MCF 10A (cell line): ENCODE data around the gene ZSCAN22. TPM values are rescaled to one million over a fixed set of nuclear protein-coding genes. Genes with fewer than 3 reads are reported as not detected.

Source experiments
- BruUV-seq: library from RNA; stranded (reverse); fragments of 400-500 nt; replicated peaks from 2 replicates; lab custom pipeline; 2021; lab: Mats Ljungman, UMichigan
- CTCF ChIA-PET: fragments of 300-600 bp; sonication (Branson Sonifier 250); formaldehyde crosslinking; extraction: SDS; loops from one replicate; lab custom pipeline; 2021; ENCODE audit warnings: antibody characterized with exemption, inconsistent platforms; lab: Yijun Ruan, JAX
- POLR2A ChIA-PET: fragments of 300-600, 350-650 bp; sonication (Branson Sonifier 250); formaldehyde crosslinking; extraction: SDS; loops from one replicate; lab custom pipeline; 2020; ENCODE audit warnings: antibody characterized with exemption, inconsistent platforms; lab: Yijun Ruan, JAX
- DNase-seq: peaks from one replicate; pipeline ENCODE4 v3.0.0-alpha.2; 2018; ENCODE audit not compliant: unreplicated experiment
- H3K27ac Mint-ChIP-seq: one replicate; pipeline ENCODE4 v1.8.0; 2022; ENCODE audit warnings: mild to moderate bottlenecking, low read depth, mixed read lengths; ENCODE audit not compliant: unreplicated experiment
- H3K27me3 Mint-ChIP-seq: one replicate; pipeline ENCODE4 v1.8.0; 2022; ENCODE audit warnings: mixed read lengths; ENCODE audit not compliant: insufficient read depth, unreplicated experiment
- H3K36me3 Mint-ChIP-seq: one replicate; pipeline ENCODE4 v1.8.0; 2022; ENCODE audit warnings: mild to moderate bottlenecking, moderate library complexity, mixed read lengths; ENCODE audit not compliant: insufficient read depth, unreplicated experiment
- H3K4me1 Mint-ChIP-seq: one replicate; pipeline ENCODE4 v1.8.0; 2022; ENCODE audit warnings: mixed read lengths; ENCODE audit not compliant: insufficient read depth, unreplicated experiment
- H3K4me3 Mint-ChIP-seq: one replicate; pipeline ENCODE4 v1.8.0; 2022; ENCODE audit warnings: mild to moderate bottlenecking, moderate library complexity, mixed read lengths; ENCODE audit not compliant: unreplicated experiment
- H3K9me3 Mint-ChIP-seq: one replicate; pipeline ENCODE4 v1.8.0; 2022; ENCODE audit warnings: mixed read lengths; ENCODE audit not compliant: unreplicated experiment
- intact Hi-C: fragments of 100-400 bp; cut with micrococcal nuclease; formaldehyde crosslinking; loops from 2 replicates; pipeline ENCODE4 v1.14.1; 2022
- total RNA-seq: library from RNA; stranded (reverse); gene quantifications from 2 replicates; pipeline ENCODE4 v1.2.3, GENCODE V29; 2022
- TF ChIP-seq, protein P1 (sequence below): fragments of 200-600 bp; IDR thresholded peaks from one replicate; pipeline ENCODE4 v1.8.0; 2022; ENCODE audit warnings: antibody characterized with exemption, mild to moderate bottlenecking; ENCODE audit not compliant: unreplicated experiment

ZSCAN22 gene
- total RNA-seq, 1 experiment from 2014 or later, result 3.8 TPM

DNA sequence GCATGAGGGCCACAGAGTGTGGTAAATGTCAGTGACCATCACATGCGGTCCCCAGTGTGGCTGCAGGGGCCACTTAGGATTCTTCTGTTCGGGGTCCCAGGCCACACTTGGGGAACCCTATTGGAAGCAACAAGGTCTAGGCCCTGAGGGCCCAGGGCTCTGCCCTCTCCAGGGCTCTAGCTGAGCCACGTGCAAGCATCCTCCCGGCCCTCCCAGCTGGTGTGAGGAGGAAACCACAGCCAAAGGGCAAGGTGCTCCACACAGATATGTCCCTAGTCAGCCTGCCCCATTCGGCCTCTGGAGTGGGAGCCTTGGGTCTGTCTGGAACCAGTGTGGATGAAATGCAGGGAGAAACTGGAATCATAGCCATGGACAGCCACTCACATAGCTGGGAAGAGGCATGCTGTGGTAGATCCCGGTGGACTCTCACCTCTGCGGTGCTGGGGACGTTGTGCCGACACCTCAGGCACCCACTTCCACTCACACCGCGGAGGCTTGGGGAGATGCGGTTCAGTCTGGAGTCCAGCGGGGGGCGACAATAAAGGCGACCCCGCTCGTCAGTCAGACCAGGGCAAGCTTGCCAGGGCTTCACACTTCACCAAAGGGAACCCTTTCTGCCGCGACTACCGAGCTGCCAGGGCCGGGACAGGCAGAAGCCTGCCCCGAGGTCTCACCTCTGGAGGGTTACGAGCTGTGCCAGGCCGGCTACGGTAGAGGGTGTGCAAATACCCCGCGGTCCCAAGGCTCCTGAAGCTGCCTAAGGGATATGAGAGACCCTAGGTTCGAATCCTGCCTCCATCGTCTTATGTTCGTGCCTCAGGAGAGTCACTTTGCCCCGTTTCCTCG, 40.0 kb downstream of the ZSCAN22 start:
- ChIA-PET POLR2A (interaction anchor here (0.8 kb wide), 1 partner anchor 19 kb away, joined by 3 read pairs; no protein-coding TSS in a partner anchor), CTCF (no interaction called here)
- TF ChIP-seq, protein P1, sequence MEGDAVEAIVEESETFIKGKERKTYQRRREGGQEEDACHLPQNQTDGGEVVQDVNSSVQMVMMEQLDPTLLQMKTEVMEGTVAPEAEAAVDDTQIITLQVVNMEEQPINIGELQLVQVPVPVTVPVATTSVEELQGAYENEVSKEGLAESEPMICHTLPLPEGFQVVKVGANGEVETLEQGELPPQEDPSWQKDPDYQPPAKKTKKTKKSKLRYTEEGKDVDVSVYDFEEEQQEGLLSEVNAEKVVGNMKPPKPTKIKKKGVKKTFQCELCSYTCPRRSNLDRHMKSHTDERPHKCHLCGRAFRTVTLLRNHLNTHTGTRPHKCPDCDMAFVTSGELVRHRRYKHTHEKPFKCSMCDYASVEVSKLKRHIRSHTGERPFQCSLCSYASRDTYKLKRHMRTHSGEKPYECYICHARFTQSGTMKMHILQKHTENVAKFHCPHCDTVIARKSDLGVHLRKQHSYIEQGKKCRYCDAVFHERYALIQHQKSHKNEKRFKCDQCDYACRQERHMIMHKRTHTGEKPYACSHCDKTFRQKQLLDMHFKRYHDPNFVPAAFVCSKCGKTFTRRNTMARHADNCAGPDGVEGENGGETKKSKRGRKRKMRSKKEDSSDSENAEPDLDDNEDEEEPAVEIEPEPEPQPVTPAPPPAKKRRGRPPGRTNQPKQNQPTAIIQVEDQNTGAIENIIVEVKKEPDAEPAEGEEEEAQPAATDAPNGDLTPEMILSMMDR, result no peak
- intact Hi-C loops, result no loop called here
- peaks cover 4% of the 10 kb centered on the region for H3K4me1 Mint-ChIP-seq
- no peak overlapping the region for H3K4me3 Mint-ChIP-seq
- H3K9me3 Mint-ChIP-seq, result no peaks in the 10 kb centered on the region
- no peaks in the 10 kb centered on the region for H3K27me3 Mint-ChIP-seq
- H3K27ac Mint-ChIP-seq, result no peak overlapping the region
- DNase-seq, result no peak
- H3K36me3 Mint-ChIP-seq, result peaks cover 5% of the 10 kb centered on the region
- no TSS peak for BruUV-seq

- H3K9me3 Mint-ChIP-seq, result no peaks in the 10 kb centered on the region
- intact Hi-C loops, result no loop called here
- no peaks in the 10 kb centered on the region for H3K27me3 Mint-ChIP-seq
- no peak overlapping the region for H3K4me3 Mint-ChIP-seq
- no peak overlapping the region for H3K27ac Mint-ChIP-seq
- POLR2A ChIA-PET, result no interaction called here
- CTCF ChIA-PET, result no interaction called here
- H3K4me1 Mint-ChIP-seq, result no peaks in the 10 kb centered on the region
- no TSS peak for BruUV-seq
- TF ChIP-seq, protein P1, result no peak
- DNase-seq, result no peak
- H3K36me3 Mint-ChIP-seq, result peaks cover 2% of the 10 kb centered on the region
Observed at GRCh38 chr19:58367698-58368454, 41.1 kb downstream of the ZSCAN22 start.

DNA sequence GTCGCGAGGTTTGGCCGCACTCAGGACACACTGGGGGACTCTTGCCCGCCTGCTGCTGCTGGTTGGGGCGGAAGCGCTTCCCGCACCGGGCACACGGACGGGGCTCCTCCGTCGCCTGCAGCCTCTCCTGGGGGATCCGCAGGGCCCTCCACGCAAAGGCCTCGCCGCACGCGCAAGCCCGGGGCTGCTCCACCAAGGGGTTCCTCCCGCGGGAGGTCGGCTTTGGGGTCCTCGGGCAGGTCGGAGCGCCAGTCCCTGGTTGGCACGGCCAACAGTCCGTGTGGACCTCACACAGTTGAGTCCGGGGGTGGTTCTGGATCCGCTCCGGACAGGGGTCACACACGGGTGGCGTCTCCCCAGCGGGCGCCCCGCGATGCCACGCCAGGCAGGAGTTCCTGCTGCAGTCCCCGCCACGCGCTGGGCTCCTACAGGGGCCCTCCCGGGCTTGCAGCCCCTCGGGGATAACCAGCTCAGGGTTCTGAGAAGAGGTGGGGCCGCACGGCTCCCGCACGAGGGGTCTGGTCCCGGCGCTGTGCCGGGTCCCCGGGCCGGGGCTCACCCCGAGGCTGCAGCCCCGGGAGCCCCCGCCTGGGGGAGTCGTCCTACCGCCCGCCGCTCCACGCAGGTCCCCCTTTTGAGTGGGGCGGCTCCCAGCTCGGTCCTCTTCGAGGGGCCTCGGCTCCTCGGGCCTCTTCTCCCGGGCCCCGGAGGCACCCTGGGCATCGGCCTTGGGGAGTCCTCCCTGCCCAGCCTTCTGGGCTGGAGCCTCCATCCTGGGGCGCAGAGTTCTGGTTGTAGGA, 42.0 kb downstream of the ZSCAN22 start:
- Mint-ChIP-seq H3K4me1 (no peaks in the 10 kb centered on the region), H3K9me3 (no peaks in the 10 kb centered on the region), H3K4me3 (no peak overlapping the region), H3K27me3 (no peaks in the 10 kb centered on the region), H3K27ac (no peak overlapping the region), H3K36me3 (no peaks in the 10 kb centered on the region)
- ChIA-PET POLR2A (interaction anchor here (0.8 kb wide), 1 partner anchor 10 kb away, joined by 3 read pairs; no protein-coding TSS in a partner anchor), CTCF (interaction anchor here (0.7 to 1.5 kb wide), 2 partner anchors 11 to 148 kb away, joined by 3 to 6 read pairs; no protein-coding TSS in a partner anchor)
- no peak for DNase-seq
- BruUV-seq, result no TSS peak
- TF ChIP-seq, protein P1, result no peak
- intact Hi-C loops, result no loop called here
